Measurements from ENCODE around the gene FUCA1. TPM values are rescaled to one million over a fixed set of nuclear protein-coding genes. Genes with fewer than 3 reads are reported as not detected.

The FUCA1 gene
- total RNA-seq, 4 donors from 2014 or later = 8.1 to 15.4 (median 12.4) TPM

GRCh38 chr1:23872421-23872820 lies 4.3 kb upstream of the FUCA1 start:
- no peak overlapping the region for H3K4me3 ChIP-seq
- DNase-seq (no peak), ATAC-seq (no peak)
- no peak for TF ChIP-seq POLR2A (IDR thresholded peaks at IDR 0.05)
- TF ChIP-seq CTCF (IDR thresholded peaks at IDR 0.05 in 4 of 5, conservative IDR thresholded peaks at IDR 0.05 in 1 of 5) = no peak
- no peaks in the 10 kb centered on the region for H3K27me3 ChIP-seq
- no peaks in the 10 kb centered on the region for H3K9me3 ChIP-seq
- peaks cover 2 to 10% of the 10 kb centered on the region in 2 donors for H3K4me1 ChIP-seq
- intact Hi-C loops (cut with DNase I; ENCODE audit: low total_unique reads) (no loop called here), in situ Hi-C loops (cut with MboI; ENCODE audit: low sequenced_read_pairs in 4 of 4) (no loop called here)
- H3K27ac ChIP-seq = no peak overlapping the region
- no peaks in the 10 kb centered on the region for H3K36me3 ChIP-seq

GRCh38 chr1:23869051-23869450 lies 961 bp upstream of the FUCA1 start:
- H3K4me1 ChIP-seq = peaks cover 17 to 20% of the 10 kb centered on the region in 2 donors
- peak overlapping the region; percentile 79 to 84 (median 81) for H3K27ac ChIP-seq
- ATAC-seq (no peak), DNase-seq (no peak)
- in situ Hi-C loops (cut with MboI; ENCODE audit: low sequenced_read_pairs in 4 of 4) = loop anchor here in 1 of 4 donors (10.0 kb wide), 1 partner anchor 54 kb away; no protein-coding TSS in a partner anchor
- H3K36me3 ChIP-seq = no peaks in the 10 kb centered on the region
- H3K9me3 ChIP-seq = no peaks in the 10 kb centered on the region
- H3K27me3 ChIP-seq = no peaks in the 10 kb centered on the region
- intact Hi-C loops (cut with DNase I; ENCODE audit: low total_unique reads) = loop anchor here (5.0 to 10.0 kb wide), 3 partner anchors 42 to 174 kb away; partner anchors contain the start of genes HMGCL and RPL11
- H3K4me3 ChIP-seq = peak overlapping the region; percentile 86 to 94 (median 90)
- TF ChIP-seq CTCF (IDR thresholded peaks at IDR 0.05 in 4 of 5, conservative IDR thresholded peaks at IDR 0.05 in 1 of 5) = no peak
- no peak for TF ChIP-seq POLR2A (IDR thresholded peaks at IDR 0.05)

- Histone ChIP-seq H3K9me3 (no peaks in the 10 kb centered on the region), H3K4me1 (peaks cover 17 to 20% of the 10 kb centered on the region in 2 donors), H3K4me3 (peak overlapping the region; percentile 86 to 94 (median 90)), H3K27me3 (no peaks in the 10 kb centered on the region), H3K36me3 (no peaks in the 10 kb centered on the region), H3K27ac (peak overlapping the region; percentile 79 to 84 (median 81))
- intact Hi-C loops (cut with DNase I; ENCODE audit: low total_unique reads) = loop anchor here (1.0 to 10.0 kb wide), 5 partner anchors 41 to 174 kb away; partner anchors contain the start of genes HMGCL and RPL11
- ATAC-seq (peak; percentile 48 to 52), DNase-seq (peak in 1 of 2 donors; percentile 17)
- in situ Hi-C loops (cut with MboI; ENCODE audit: low sequenced_read_pairs in 4 of 4) = loop anchor here in 1 of 4 donors (10.0 kb wide), 1 partner anchor 54 kb away; no protein-coding TSS in a partner anchor
- TF ChIP-seq POLR2A (IDR thresholded peaks at IDR 0.05) (no peak), CTCF (IDR thresholded peaks at IDR 0.05 in 4 of 5, conservative IDR thresholded peaks at IDR 0.05 in 1 of 5) (peak in 3 of 5 experiments; percentile 37 to 58 (median 50))
These were observed 497 bp upstream of the FUCA1 start for GRCh38 chr1:23868557-23869016.

- ATAC-seq (peak; percentile 2 to 4), DNase-seq (no peak)
- no peaks in the 10 kb centered on the region for H3K9me3 ChIP-seq
- TF ChIP-seq POLR2A (IDR thresholded peaks at IDR 0.05) = no peak
- TF ChIP-seq CTCF (IDR thresholded peaks at IDR 0.05 in 4 of 5, conservative IDR thresholded peaks at IDR 0.05 in 1 of 5) = no peak
- H3K4me3 ChIP-seq = peak overlapping the region; percentile 86 to 94 (median 90)
- peaks cover 0 to 6% of the 10 kb centered on the region in 2 donors for H3K36me3 ChIP-seq
- H3K4me1 ChIP-seq = peaks cover 17 to 20% of the 10 kb centered on the region in 2 donors
- intact Hi-C loops (cut with DNase I; ENCODE audit: low total_unique reads) (loop anchor here (5.0 to 10.0 kb wide), 3 partner anchors 40 to 173 kb away; partner anchors contain the start of genes HMGCL and RPL11), in situ Hi-C loops (cut with MboI; ENCODE audit: low sequenced_read_pairs in 4 of 4) (loop anchor here in 1 of 4 donors (10.0 kb wide), 1 partner anchor 53 kb away; no protein-coding TSS in a partner anchor)
- H3K27me3 ChIP-seq = no peaks in the 10 kb centered on the region
- peak overlapping the region; percentile 79 to 84 (median 81) for H3K27ac ChIP-seq
These were observed 572 bp downstream of the FUCA1 start for GRCh38 chr1:23867542-23867894.
